ENCODE measurements around the gene CLINT1.
"Not testable (repeated sequence)": the region's sequence is repeated elsewhere in the genome, so short reads cannot be mapped to it uniquely, and the experiment has no call there.

Gene CLINT1

DNA sequence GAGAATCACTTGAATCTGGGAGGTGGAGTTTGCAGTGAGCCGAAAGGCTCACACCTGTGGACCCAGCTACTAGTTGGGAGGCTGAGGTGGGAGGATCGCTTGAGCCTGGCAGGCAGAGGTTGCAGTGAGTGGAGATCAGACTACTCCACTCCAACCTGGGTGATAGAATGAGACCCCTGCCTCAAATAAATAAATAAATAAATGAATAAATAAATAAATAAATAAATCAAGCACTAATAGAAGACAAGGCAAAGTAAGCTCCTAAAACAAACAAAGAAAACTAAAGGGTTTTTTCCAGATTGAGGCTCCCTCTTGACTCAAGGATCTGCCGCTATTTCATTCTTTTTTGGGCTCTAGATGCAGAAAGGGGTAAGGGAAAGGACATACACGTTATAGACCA, 34.7 kb upstream of the CLINT1 start:
- POLR2A ChIA-PET: no interaction called here
- TF ChIP-seq, protein P1, sequence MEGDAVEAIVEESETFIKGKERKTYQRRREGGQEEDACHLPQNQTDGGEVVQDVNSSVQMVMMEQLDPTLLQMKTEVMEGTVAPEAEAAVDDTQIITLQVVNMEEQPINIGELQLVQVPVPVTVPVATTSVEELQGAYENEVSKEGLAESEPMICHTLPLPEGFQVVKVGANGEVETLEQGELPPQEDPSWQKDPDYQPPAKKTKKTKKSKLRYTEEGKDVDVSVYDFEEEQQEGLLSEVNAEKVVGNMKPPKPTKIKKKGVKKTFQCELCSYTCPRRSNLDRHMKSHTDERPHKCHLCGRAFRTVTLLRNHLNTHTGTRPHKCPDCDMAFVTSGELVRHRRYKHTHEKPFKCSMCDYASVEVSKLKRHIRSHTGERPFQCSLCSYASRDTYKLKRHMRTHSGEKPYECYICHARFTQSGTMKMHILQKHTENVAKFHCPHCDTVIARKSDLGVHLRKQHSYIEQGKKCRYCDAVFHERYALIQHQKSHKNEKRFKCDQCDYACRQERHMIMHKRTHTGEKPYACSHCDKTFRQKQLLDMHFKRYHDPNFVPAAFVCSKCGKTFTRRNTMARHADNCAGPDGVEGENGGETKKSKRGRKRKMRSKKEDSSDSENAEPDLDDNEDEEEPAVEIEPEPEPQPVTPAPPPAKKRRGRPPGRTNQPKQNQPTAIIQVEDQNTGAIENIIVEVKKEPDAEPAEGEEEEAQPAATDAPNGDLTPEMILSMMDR (IDR thresholded peaks at IDR 0.05; ENCODE audit: insufficient read depth, low read length, missing control alignments): no peak
- CTCF ChIA-PET: interaction anchor here (1.0 to 2.4 kb wide), 2 partner anchors 38 to 55 kb away, joined by 3 to 8 read pairs; no protein-coding TSS in a partner anchor
- no peak overlapping the region for H3K4me3 ChIP-seq (ENCODE audit: low read depth, low read length)
- DNase-seq (ENCODE audit: low read depth, low spot score): no peak

DNA sequence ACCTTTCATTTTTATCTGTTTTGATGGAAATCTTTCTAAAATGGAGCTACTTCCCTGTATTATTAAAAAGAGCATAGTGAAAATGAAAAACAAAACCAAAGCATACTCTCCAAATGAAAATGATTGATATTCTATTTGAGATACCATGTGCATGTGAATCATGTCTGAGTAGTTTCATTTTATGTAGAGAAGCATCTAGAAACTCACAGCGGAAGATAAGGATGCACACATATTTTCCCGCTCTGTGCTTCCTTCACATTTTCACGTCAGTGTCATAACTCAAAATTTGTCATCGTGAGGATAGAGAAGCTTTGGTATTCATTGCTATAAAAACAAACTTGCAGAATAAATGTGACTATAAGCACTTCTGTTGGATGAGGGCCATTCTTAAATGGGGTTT, 34.0 kb upstream of the CLINT1 start:
- no peak for DNase-seq (ENCODE audit: low read depth, low spot score)
- TF ChIP-seq, protein P1 (IDR thresholded peaks at IDR 0.05; ENCODE audit: insufficient read depth, low read length, missing control alignments): no peak
- ChIA-PET POLR2A (no interaction called here), CTCF (interaction anchor here (1.0 to 2.4 kb wide), 2 partner anchors 38 to 56 kb away, joined by 3 to 8 read pairs; no protein-coding TSS in a partner anchor)
- no peak overlapping the region for H3K4me3 ChIP-seq (ENCODE audit: low read depth, low read length)

DNA sequence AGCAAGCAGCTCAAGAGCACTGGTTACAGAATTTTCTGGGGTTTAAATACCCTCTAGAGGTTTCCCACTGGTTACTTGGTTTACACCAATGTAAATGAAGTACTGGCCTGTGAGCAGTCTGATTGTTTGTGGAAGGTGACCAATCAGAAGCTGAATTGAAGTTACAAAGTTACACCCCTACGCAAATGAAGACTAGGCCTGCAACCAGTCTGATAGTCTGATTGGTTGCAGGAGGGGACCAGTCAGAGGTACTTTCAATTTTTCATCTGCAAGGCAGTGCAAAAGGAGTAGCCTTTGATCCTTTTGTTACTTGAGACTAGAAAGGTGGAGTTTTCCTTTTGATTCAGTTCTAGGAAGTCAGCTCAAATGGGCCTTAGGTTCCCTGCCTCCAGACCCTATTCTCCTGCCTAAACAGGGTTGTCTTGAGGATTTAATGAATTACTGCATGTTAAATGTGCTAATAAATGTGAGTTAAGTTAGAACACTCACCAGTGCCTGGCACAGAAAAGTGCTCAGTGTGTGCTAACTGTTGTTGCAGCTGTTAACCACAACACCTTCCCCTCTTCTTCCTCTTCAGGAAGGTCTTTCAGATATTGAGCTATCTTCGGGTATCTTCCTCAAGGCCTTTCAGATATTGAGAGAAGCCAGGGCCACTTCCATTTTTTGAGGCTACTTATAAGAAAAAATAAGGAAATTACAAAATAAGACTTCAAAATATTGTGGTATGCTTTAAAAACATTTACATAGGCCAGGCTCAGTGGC, 32.1 kb upstream of the CLINT1 start:
- TF ChIP-seq, protein P1 (IDR thresholded peaks at IDR 0.05; ENCODE audit: insufficient read depth, low read length, missing control alignments): no peak
- ChIA-PET POLR2A (no interaction called here), CTCF (interaction anchor here (1.1 to 1.2 kb wide), 2 partner anchors 27 to 57 kb away, joined by 3 to 4 read pairs; no protein-coding TSS in a partner anchor)
- no peak overlapping the region for H3K4me3 ChIP-seq (ENCODE audit: low read depth, low read length)
- DNase-seq (ENCODE audit: low read depth, low spot score): no peak

DNA sequence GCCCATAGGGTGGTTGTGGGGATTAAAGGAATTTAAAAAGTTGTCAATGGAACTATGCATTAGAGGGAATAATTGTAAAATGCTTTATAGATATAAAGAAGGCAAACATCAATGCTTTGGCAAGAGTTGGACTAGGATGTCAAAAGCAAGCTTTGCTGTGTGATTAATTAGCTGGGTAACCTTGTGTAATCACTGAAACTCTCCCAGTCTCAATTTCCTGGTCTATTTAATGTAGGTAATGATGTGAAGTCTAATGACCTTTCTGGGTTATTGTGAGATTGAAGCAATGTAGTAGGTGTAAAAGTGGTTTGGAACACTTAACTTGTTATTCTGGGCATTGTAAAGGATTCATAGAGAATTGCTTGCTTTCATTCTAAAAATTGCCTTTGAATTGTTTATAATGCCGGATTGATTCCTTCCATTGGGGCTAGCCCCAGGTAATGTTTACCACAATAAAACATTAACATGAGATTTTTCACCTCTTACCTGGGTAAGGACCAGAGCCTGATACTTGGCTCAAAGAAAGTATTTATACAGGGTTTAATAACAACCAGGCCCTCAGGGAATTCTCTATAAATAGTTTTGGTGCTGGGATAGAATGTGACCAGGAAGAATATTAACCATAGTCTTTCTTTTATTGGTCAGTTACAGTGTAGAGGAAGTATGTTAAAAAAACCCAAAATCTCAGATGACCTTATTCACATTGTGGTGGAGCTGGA, 30.0 kb upstream of the CLINT1 start:
- CTCF ChIA-PET: interaction anchor here (1.1 kb wide), 1 partner anchor 11 kb away, joined by 3 read pairs; no protein-coding TSS in a partner anchor
- DNase-seq (ENCODE audit: low read depth, low spot score): no peak
- H3K4me3 ChIP-seq (ENCODE audit: low read depth, low read length): no peak overlapping the region
- POLR2A ChIA-PET: no interaction called here
- TF ChIP-seq, protein P1 (IDR thresholded peaks at IDR 0.05; ENCODE audit: insufficient read depth, low read length, missing control alignments): no peak

DNA sequence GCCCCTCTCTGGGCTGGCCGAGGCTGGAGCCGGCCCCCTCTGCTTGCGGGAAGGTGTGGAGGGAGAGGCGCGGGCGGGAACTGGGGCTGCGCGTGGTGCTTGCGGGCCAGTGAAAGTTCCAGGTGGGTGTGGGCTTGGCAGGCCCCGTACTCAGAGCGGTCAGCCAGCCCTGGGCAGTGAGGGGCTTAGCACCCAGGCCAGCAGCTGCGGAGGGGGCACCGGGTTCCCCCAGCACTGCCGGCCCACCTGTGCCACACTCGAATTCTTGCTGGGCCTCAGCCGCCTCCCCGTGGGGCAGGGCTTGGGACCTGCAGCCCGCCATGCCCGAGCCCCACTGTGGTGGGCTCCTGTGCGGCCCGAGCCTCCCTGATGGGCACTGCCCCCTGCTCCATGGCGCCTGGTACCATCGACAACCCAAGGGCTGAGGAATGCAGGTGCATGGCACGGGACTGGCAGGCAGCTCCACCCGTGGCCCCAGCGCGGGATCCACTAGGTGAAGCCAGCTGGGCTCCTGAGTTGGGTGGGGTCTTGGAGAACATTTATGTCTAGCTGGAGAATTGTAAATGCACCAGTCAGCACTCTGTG, 27.9 kb upstream of the CLINT1 start:
- CTCF ChIA-PET: interaction anchor here (1.3 kb wide), 1 partner anchor 31 kb away, joined by 3 read pairs; no protein-coding TSS in a partner anchor
- POLR2A ChIA-PET: no interaction called here
- no peak for DNase-seq (ENCODE audit: low read depth, low spot score)
- no peak overlapping the region for H3K4me3 ChIP-seq (ENCODE audit: low read depth, low read length)
- TF ChIP-seq, protein P1 (IDR thresholded peaks at IDR 0.05; ENCODE audit: insufficient read depth, low read length, missing control alignments): no peak

DNA sequence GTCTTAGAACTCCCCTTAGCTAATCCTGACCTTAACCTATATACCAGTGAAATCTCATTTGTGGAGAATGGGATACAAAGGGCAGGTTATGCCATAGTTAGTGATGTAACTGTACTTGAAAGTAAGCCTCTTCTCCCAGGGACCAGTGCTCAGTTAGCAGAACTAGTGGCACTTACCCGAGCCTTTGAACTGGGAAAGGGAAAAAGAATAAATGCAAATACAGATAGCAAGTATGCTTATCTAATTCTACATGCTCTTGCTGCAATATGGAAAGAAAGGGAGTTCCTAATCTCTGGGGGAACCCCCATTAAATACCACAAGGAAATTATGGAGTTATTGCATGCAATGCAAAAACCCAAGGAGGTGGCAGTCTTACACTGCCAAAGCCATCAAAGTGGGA, 26.1 kb upstream of the CLINT1 start:
- H3K4me3 ChIP-seq (ENCODE audit: low read depth, low read length); POLR2A ChIA-PET; DNase-seq (ENCODE audit: low read depth, low spot score); CTCF ChIA-PET: not testable (repeated sequence)

DNA sequence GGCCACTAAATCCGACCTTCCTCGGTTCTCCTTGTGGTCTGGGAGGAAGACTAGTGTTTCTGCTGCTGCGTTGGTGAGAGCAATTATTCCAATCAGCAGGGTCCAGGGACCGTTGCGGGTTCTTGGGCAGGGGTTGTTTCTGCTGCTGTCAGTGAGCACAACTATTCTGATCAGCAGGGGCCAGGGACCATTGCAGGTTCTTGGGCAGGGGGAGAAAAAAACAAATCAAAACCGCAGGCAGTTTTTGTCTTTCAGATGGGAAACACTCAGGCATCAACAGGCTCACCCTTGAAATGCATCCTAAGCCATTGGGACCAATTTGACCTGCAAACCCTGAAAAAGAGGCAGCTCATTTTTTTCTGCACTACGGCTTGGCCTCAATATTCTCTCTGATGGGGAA, 22.6 kb upstream of the CLINT1 start:
- H3K4me3 ChIP-seq (ENCODE audit: low read depth, low read length); POLR2A ChIA-PET; DNase-seq (ENCODE audit: low read depth, low spot score): not testable (repeated sequence)
- CTCF ChIA-PET: interaction anchor here (1.2 kb wide), 1 partner anchor 24 kb away, joined by 3 read pairs; no protein-coding TSS in a partner anchor
